HG02588 (cell line): ENCODE data around the gene XYLT1.

Experiments used
- ATAC-seq: cut with Tn5 transposase; IDR thresholded peaks from one replicate; pipeline ENCODE4 v1.9.1; 2021; ENCODE audit warnings: mild to moderate bottlenecking, moderate library complexity; ENCODE audit not compliant: unreplicated experiment

XYLT1 gene

GRCh38 chr16:17078931-17079631 is 391.7 kb downstream of the XYLT1 start:
- no peak for ATAC-seq

DNA sequence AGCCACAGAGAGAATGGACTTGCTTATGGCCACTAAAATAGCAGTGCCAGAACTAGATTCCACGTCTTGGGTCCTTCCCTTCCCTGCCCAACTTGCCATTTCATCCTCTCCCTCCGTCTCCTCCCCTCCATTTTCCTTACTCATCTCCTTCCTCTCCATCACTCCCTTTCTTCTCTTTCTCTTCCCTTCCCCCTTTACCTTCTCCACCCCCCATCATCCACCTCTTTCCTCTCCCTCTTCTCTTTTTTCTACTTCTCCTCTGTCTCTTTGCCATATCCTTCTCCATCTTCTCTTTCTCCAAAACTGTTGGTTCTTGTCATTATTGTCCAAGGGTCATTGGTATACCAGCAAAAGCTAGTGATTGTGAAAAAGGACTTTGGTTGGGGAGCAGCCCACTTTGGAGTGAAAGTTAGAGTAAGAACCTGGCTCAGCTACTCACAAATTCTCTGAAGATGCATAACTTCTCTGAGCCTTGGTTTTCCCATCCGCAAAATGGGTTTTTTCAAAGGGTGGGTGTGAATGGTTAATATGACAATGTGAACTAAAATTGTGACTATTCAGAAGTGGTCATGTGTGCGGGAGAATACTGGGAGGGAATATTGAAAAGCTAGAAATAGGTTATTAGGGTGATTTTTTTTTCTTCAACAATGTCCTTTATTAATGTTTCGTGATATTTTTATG is 393.8 kb downstream of the XYLT1 start:
- ATAC-seq = no peak

GRCh38 chr16:17076092-17076754 is 394.5 kb downstream of the XYLT1 start:
- no peak for ATAC-seq

- no peak for ATAC-seq
Measured at GRCh38 chr16:17072104-17072503, 398.7 kb downstream of the XYLT1 start.

- peak; percentile 67 for ATAC-seq
Measured at GRCh38 chr16:17070882-17071592, 399.7 kb downstream of the XYLT1 start.

GRCh38 chr16:17069681-17070080 is 401.1 kb downstream of the XYLT1 start:
- ATAC-seq = no peak

GRCh38 chr16:17068524-17068923 is 402.2 kb downstream of the XYLT1 start:
- no peak for ATAC-seq

GRCh38 chr16:17067882-17068281 is 402.9 kb downstream of the XYLT1 start:
- no peak for ATAC-seq

DNA sequence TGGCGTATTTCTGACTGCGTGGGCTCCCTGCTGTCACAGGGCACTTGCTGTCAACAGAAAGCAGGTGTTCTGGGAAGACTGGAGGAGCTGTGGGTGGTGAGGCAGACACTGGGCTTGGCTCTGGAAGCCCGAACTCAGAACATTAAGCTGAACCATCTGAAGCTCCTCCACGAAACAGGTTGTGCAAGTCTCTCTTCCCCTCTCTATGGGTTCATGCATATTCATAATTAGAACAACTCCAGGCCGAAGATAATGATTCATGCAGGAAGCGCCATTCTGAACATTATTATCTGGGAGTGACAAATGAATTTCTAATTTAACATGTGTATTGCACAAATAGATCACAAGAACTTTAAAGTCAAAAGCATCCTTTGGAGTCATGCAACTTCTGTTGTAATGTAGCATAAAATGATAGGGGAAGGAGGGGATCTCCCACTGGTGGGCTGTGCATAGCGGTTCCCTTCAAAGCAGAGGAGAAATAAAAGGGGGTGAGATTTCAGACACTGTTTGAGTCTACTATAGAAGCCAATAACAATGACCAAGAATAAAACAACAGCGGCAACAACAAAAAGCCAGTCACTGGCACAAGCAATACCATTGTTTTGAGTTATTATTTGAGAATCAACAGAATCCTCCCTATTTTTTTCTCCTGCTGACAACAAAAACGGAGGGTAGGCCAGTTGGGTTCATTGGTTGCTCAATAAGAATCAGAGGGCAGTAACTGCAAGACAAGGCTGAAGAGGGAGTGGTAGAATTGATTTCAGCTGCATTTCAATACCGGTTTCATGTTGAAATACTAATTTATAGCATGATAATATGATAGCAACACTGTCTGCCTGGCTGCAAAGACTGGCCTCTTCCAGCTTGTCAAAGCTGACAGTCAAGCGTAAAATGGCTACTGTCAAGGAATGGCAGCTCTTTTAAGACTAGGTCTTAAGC is 407.3 kb downstream of the XYLT1 start:
- no peak for ATAC-seq

GRCh38 chr16:17062676-17063075 is 408.1 kb downstream of the XYLT1 start:
- no peak for ATAC-seq

GRCh38 chr16:17061326-17061725 is 409.4 kb downstream of the XYLT1 start:
- no peak for ATAC-seq

- ATAC-seq = no peak
Measured at GRCh38 chr16:17058471-17058870, 412.3 kb downstream of the XYLT1 start.

DNA sequence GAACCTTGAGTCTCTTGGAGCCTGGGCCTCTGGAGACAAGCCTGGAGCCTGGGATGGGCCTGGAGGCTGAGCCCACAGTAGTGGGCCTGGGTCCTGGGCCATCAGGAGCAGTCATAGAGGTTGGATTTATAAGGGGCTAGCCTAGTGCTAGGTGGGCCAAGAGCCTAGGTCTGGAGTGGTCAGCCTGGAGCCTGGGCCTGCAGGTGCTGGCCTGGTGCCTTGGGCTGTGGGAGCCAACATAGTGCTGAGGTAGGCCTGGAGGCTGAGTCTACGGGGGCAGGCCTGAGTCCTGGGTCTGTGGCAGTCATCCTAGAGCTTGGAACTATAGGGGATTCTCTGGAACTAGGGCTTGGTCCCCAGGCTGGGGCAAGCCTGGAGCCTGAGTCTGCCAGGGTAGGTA is 414.1 kb downstream of the XYLT1 start:
- no peak for ATAC-seq

- no peak for ATAC-seq
Measured at GRCh38 chr16:17053536-17054160, 417.1 kb downstream of the XYLT1 start.
